Kidney (tissue), 14 donors: ENCODE results near the gene WIZ. TPM values are rescaled to one million over a fixed set of nuclear protein-coding genes. Genes with fewer than 3 reads are reported as not detected.
"Not testable (repeated sequence)": the region's sequence is repeated elsewhere in the genome, so short reads cannot be mapped to it uniquely, and the experiment has no call there.

ENCODE experiments used
- DNase-seq, 5 donors: peaks; one replicate each; pipeline ENCODE4 v3.0.0-alpha.2; 2013 to 2020
- FAIRE-seq: peaks from 2 replicates; lab custom pipeline; 2012; peaks lifted over from hg19 to GRCh38; lab: Jason Lieb, UNC
- H3K27ac ChIP-seq, 2 donors: one replicate each; pipeline ENCODE4 v1.7.0; 2013; ENCODE audit warnings: low read depth in 2 of 2, low read length in 2 of 2, inconsistent platforms in 1 of 2
- H3K27me3 ChIP-seq: one replicate; pipeline ENCODE4 v1.7.1; 2013; ENCODE audit warnings: low read length, inconsistent platforms; ENCODE audit not compliant: control insufficient read depth, insufficient read depth
- H3K36me3 ChIP-seq, 3 donors: one replicate each; pipeline versions ENCODE4 v1.7.0 to v1.7.1; 2013; ENCODE audit warnings: low read length in 3 of 3, control low read depth in 1 of 3, inconsistent platforms in 1 of 3; ENCODE audit not compliant: insufficient read depth in 3 of 3, control insufficient read depth in 2 of 3
- H3K4me1 ChIP-seq, 3 donors: one replicate each; pipeline versions ENCODE4 v1.7.0 to v1.7.1; 2013; ENCODE audit warnings: low read length in 3 of 3, inconsistent platforms in 1 of 3, low read depth in 1 of 3; ENCODE audit not compliant: control insufficient read depth in 2 of 3, insufficient read depth in 2 of 3
- H3K4me3 ChIP-seq, 3 donors: one replicate each; pipeline versions ENCODE4 v1.7.0 to v1.8.1; 2013; ENCODE audit warnings: low read length in 3 of 3, control low read depth in 1 of 3, inconsistent platforms in 1 of 3
- H3K9ac ChIP-seq, 3 donors: one replicate each; pipeline versions ENCODE4 v1.7.0 to v1.7.1; 2013; ENCODE audit warnings: low read length in 3 of 3, control low read depth in 1 of 3, inconsistent platforms in 1 of 3
- H3K9me3 ChIP-seq, 3 donors: one replicate each; pipeline versions ENCODE4 v1.7.0 to v1.7.1; 2013; ENCODE audit warnings: low read length in 3 of 3, control low read depth in 1 of 3, inconsistent platforms in 1 of 3; ENCODE audit not compliant: control insufficient read depth in 2 of 3, insufficient read depth in 1 of 3
- CTCF ChIP-seq: IDR thresholded peaks from 3 replicates; pipeline ENCODE4 v1.5.1; 2012; ENCODE audit warnings: mild to moderate bottlenecking, moderate library complexity, borderline replicate concordance; ENCODE audit not compliant: insufficient read depth; ENCODE audit errors: extremely low read depth
- intact Hi-C: fragments of 100-400 bp; cut with DNase I; formaldehyde crosslinking; loops from one replicate; pipeline ENCODE4 v1.11.1; 2022
- polyA plus RNA-seq: library from polyadenylated mRNA; stranded (reverse); fragments of 350-450 nt; fragmentation: Illumina TruSeq; extraction: RNeasy Lipid Tissue Mini Kit (QIAGEN cat#74804); gene quantifications from one replicate; pipeline ENCODE4 v1.2.3, GENCODE V29; 2014; ENCODE audit warnings: low read depth, low replicate concordance; ENCODE audit not compliant: insufficient read depth
- total RNA-seq: library from RNA; stranded (reverse); fragmentation: NEBNext Ultra II Directional; extraction: Animal tissue kit (Norgen Biotek cat#: 25700); gene quantifications from one replicate; pipeline ENCODE4 v1.2.1, GENCODE V29; 2021
- donor health status: control.
- donor health status: control.
- donor health status: control.
- donor health status: control.
- donor health status: control.
- donor health status: DM: yes; HTN: yes; CAD: no.
- donor health status: Normal renal cell carcinoma (clear cell type).

Gene WIZ
- total and polyA plus RNA-seq, 2 donors from 2014 or later = 15.4 to 37.1 TPM

GRCh38 chr19:15487038-15487437 lies 37.3 kb upstream of the WIZ start:
- FAIRE-seq = no peak

GRCh38 chr19:15485768-15486167 lies 36.0 kb upstream of the WIZ start:
- intact Hi-C loops, H3K9me3 ChIP-seq, DNase-seq, FAIRE-seq, H3K27ac ChIP-seq, H3K9ac ChIP-seq, H3K4me3 ChIP-seq, H3K4me1 ChIP-seq, H3K27me3 ChIP-seq, H3K36me3 ChIP-seq: not testable (repeated sequence)

More at GRCh38 chr19:15487038-15487437, 37.3 kb upstream of the WIZ start:
- Histone ChIP-seq H3K27ac (no peak overlapping the region), H3K9ac (no peak overlapping the region), H3K4me3 (no peak overlapping the region), H3K36me3 (no peaks in the 10 kb centered on the region), H3K27me3 (no peaks in the 10 kb centered on the region), H3K9me3 (no peaks in the 10 kb centered on the region), H3K4me1 (no peaks in the 10 kb centered on the region)
- intact Hi-C loops = no loop called here
- no peak for DNase-seq
- no peak for TF ChIP-seq CTCF

GRCh38 chr19:15480996-15481395 lies 31.2 kb upstream of the WIZ start:
- H3K27ac ChIP-seq, H3K36me3 ChIP-seq, H3K4me1 ChIP-seq, H3K27me3 ChIP-seq, H3K9me3 ChIP-seq, FAIRE-seq, H3K4me3 ChIP-seq, H3K9ac ChIP-seq, intact Hi-C loops, DNase-seq: not testable (repeated sequence)

GRCh38 chr19:15479391-15480345 lies 29.9 kb upstream of the WIZ start, which contains the start of gene PGLYRP2:
Gene PGLYRP2 (minus strand): TSS chr19:15479501. CDS start chr19:15479371, 130 bp downstream.
- intact Hi-C loops = no loop called here
- H3K36me3 ChIP-seq = no peaks in the 10 kb centered on the region
- H3K9me3 ChIP-seq = no peaks in the 10 kb centered on the region
- no peak within 1 kb of the TSS for H3K9ac ChIP-seq
- H3K27ac ChIP-seq = no peak within 1 kb of the TSS
- DNase-seq = peak in 3 of 5 donors; percentile 17 to 66 (median 58)
- H3K4me3 ChIP-seq = no peak within 1 kb of the TSS
- TF ChIP-seq CTCF = peak; percentile 29
- H3K4me1 ChIP-seq = no peaks in the 10 kb centered on the region
- H3K27me3 ChIP-seq = no peaks in the 10 kb centered on the region
- FAIRE-seq = no peak
